IMR-90 (cell line): Measurements from ENCODE around the gene AKR1C4. TPM values are rescaled to one million over a fixed set of nuclear protein-coding genes. Genes with fewer than 3 reads are reported as not detected.

Experiments
- ATAC-seq: fragments of 200-7000 bp; cut with Tn5 transposase; 2 replicates; pipeline ENCODE4 v1.9.1; 2020; ENCODE audit warnings: low read depth, mild to moderate bottlenecking, moderate library complexity
- BruUV-seq: library from RNA; stranded (reverse); fragments of 400-500 nt; replicated peaks from 2 replicates; lab custom pipeline; 2021; lab: Mats Ljungman, UMichigan
- CTCF ChIA-PET: fragments of 300-600 bp; formaldehyde crosslinking; extraction: SDS; loops from one replicate; lab custom pipeline; 2021; ENCODE audit warnings: antibody characterized with exemption; lab: Yijun Ruan, JAX
- POLR2A ChIA-PET: fragments of 300-600 bp; sonication (Branson Sonifier 250); formaldehyde crosslinking; loops from one replicate; lab custom pipeline; 2022; ENCODE audit warnings: antibody characterized with exemption; ENCODE audit not compliant: unreplicated experiment; lab: Charles Lee
- DNase-seq: peaks from one replicate; pipeline ENCODE4 v3.0.0; 2013
- H2AFZ ChIP-seq: replicated peaks from 2 replicates; pipeline ENCODE3; 2013; ENCODE audit warnings: low read length, mild to moderate bottlenecking; ENCODE audit not compliant: poor library complexity
- H2AK5ac ChIP-seq: 2 replicates; pipeline ENCODE4 v1.6.1; 2013; ENCODE audit warnings: low read depth, low read length, inconsistent platforms
- H2AK9ac ChIP-seq: replicated peaks from 2 replicates; pipeline ENCODE3; 2013; ENCODE audit warnings: mild to moderate bottlenecking, low read depth, low read length, moderate library complexity; ENCODE audit not compliant: poor library complexity
- H2BK120ac ChIP-seq: 2 replicates; pipeline ENCODE4 v1.6.1; 2013; ENCODE audit warnings: low read depth, low read length, inconsistent platforms
- H2BK15ac ChIP-seq: 3 replicates; pipeline ENCODE4 v1.6.1; 2013; ENCODE audit warnings: low read depth, low read length, inconsistent platforms
- H2BK20ac ChIP-seq: 2 replicates; pipeline ENCODE4 v1.6.1; 2013; ENCODE audit warnings: low read depth, mild to moderate bottlenecking, inconsistent platforms, low read length, moderate library complexity
- H2BK5ac ChIP-seq: 2 replicates; pipeline ENCODE4 v1.6.1; 2013; ENCODE audit warnings: mild to moderate bottlenecking, low read depth, low read length, inconsistent platforms; ENCODE audit not compliant: poor library complexity, severe bottlenecking
- H3K14ac ChIP-seq: replicated peaks from 2 replicates; pipeline ENCODE4 v1.6.1; 2013; ENCODE audit warnings: low read depth, low read length, inconsistent platforms
- H3K18ac ChIP-seq: 2 replicates; pipeline ENCODE4 v1.6.1; 2013; ENCODE audit warnings: low read depth, low read length, control low read depth
- H3K23ac ChIP-seq: 2 replicates; pipeline ENCODE4 v1.6.1; 2013; ENCODE audit warnings: low read depth, low read length, inconsistent platforms
- H3K27ac ChIP-seq: 2 replicates; pipeline ENCODE4 v1.5.1; 2013; ENCODE audit warnings: mild to moderate bottlenecking, control low read depth, low read length; ENCODE audit not compliant: insufficient read depth
- H3K27me3 ChIP-seq: 2 replicates; pipeline ENCODE4 v1.6.1; 2013; ENCODE audit warnings: low read length; ENCODE audit not compliant: control insufficient read depth, insufficient read depth
- H3K36me3 ChIP-seq: 2 replicates; pipeline ENCODE4 v1.6.1; 2013; ENCODE audit warnings: low read length, mixed read lengths; ENCODE audit not compliant: control insufficient read depth, insufficient read depth
- H3K4ac ChIP-seq: 2 replicates; pipeline ENCODE4 v1.6.1; 2013; ENCODE audit warnings: low read depth, low read length, inconsistent platforms
- H3K4me1 ChIP-seq: 2 replicates; pipeline ENCODE4 v1.6.1; 2013; ENCODE audit warnings: low read length, mixed read lengths; ENCODE audit not compliant: control insufficient read depth, insufficient read depth
- H3K4me2 ChIP-seq: 2 replicates; pipeline ENCODE4 v1.6.1; 2013; ENCODE audit warnings: low read depth, mild to moderate bottlenecking, control low read depth, low read length, moderate library complexity
- H3K4me3 ChIP-seq: 2 replicates; pipeline ENCODE4 v1.5.1; 2013; ENCODE audit warnings: low read depth, mild to moderate bottlenecking, control low read depth, low read length, moderate library complexity; ENCODE audit not compliant: insufficient read depth
- H3K56ac ChIP-seq: 2 replicates; pipeline ENCODE4 v1.6.1; 2013; ENCODE audit warnings: low read length, inconsistent platforms; ENCODE audit not compliant: insufficient read depth; ENCODE audit errors: extremely low read depth
- H3K79me1 ChIP-seq, 2 experiments: 2 replicates each; pipeline ENCODE4 v1.6.1; 2013; ENCODE audit warnings: low read length in 2 of 2, inconsistent platforms in 1 of 2, low read depth in 1 of 2
- H3K9ac ChIP-seq: 2 replicates; pipeline ENCODE4 v1.6.1; 2013; ENCODE audit warnings: low read depth, low read length, control low read depth
- H3K9me1 ChIP-seq: 2 replicates; pipeline ENCODE4 v1.6.1; 2013; ENCODE audit warnings: low read length, inconsistent platforms; ENCODE audit not compliant: insufficient read depth
- H3K9me3 ChIP-seq: 2 replicates; pipeline ENCODE4 v1.6.1; 2013; ENCODE audit warnings: low read length; ENCODE audit not compliant: control insufficient read depth, insufficient read depth
- H4K20me1 ChIP-seq: 2 replicates; pipeline ENCODE4 v1.6.1; 2013; ENCODE audit warnings: low read length, inconsistent platforms; ENCODE audit not compliant: insufficient read depth
- H4K5ac ChIP-seq: 2 replicates; pipeline ENCODE4 v1.6.1; 2013; ENCODE audit warnings: mild to moderate bottlenecking, low read depth, low read length, control low read depth
- H4K8ac ChIP-seq, 2 experiments: 2 replicates each; pipeline ENCODE4 v1.6.1; 2013; ENCODE audit warnings: low read depth in 2 of 2, low read length in 2 of 2, control low read depth in 1 of 2, inconsistent platforms in 1 of 2
- H4K91ac ChIP-seq: 2 replicates; pipeline ENCODE4 v1.6.1; 2013; ENCODE audit warnings: low read depth, low read length, inconsistent platforms; ENCODE audit not compliant: insufficient read depth
- CHD1 ChIP-seq: IDR thresholded peaks from 2 replicates; pipeline ENCODE4 v1.6.1; 2012; ENCODE audit warnings: low read depth, low read length, improper control_type of control experiment
- MAZ ChIP-seq: IDR thresholded peaks from 2 replicates; pipeline ENCODE4 v1.6.1; 2012; ENCODE audit warnings: low read depth, mild to moderate bottlenecking, low read length, improper control_type of control experiment, moderate library complexity, borderline replicate concordance
- RAD21 ChIP-seq: IDR thresholded peaks from 2 replicates; pipeline ENCODE4 v1.6.1; 2012; ENCODE audit warnings: low read length, improper control_type of control experiment
- RCOR1 ChIP-seq: IDR thresholded peaks from 2 replicates; pipeline ENCODE4 v1.6.1; 2012; ENCODE audit warnings: mild to moderate bottlenecking, low read length, improper control_type of control experiment; ENCODE audit not compliant: insufficient replicate concordance
- USF2 ChIP-seq: fragments of 150-350 bp; IDR thresholded peaks from 2 replicates; pipeline ENCODE4 v1.6.1; 2017; ENCODE audit warnings: mild to moderate bottlenecking, antibody characterized with exemption, low read length, low read depth
- WGBS, 2 experiments: methylation state at CpG; one replicate each; pipeline versions ENCODE4 v1.1.5 to v1.1.7; 2013; ENCODE audit warnings: missing lambda C conversion rate in 2 of 2; ENCODE audit not compliant: insufficient read length in 1 of 2; ENCODE audit errors: extremely low coverage in 2 of 2; 5-methylcytosine and 5-hydroxymethylcytosine counted together
- dilution Hi-C: fragments of 300-500 bp; cut with HindIII; formaldehyde crosslinking; loops from one replicate; pipeline ENCODE4 v1.14.3; 2018; ENCODE audit warnings: low sequenced_read_pairs; ENCODE audit not compliant: unreplicated experiment
- in situ Hi-C: fragments of 300-500 bp; cut with MboI; formaldehyde crosslinking; loops from 3 replicates; pipeline ENCODE4 v1.14.3; 2019; ENCODE audit warnings: low sequenced_read_pairs, inconsistent platforms, mixed read lengths
- intact Hi-C: fragments of 100-400 bp; cut with micrococcal nuclease; formaldehyde crosslinking; loops from 2 replicates; pipeline ENCODE4 v1.10.0; 2022
- polyA plus RNA-seq, 3 experiments: library from polyadenylated mRNA; depleted of rRNA; stranded (reverse); fragments of >200 nt; gene quantifications; 2 replicates each; pipeline ENCODE4 v1.2.3, GENCODE V29; 2012; ENCODE audit warnings: low replicate concordance in 1 of 3
- total RNA-seq: library from RNA; depleted of rRNA; stranded (reverse); fragments of >200 nt; gene quantifications from 2 replicates; pipeline ENCODE4 v1.2.3, GENCODE V29; 2012

The AKR1C4 gene
- total and polyA plus RNA-seq, 2 of the 4 experiments (the other 2 are of a cell fraction): not detected

GRCh38 chr10:5266804-5267203, 70.2 kb downstream of the AKR1C4 start:
- Histone ChIP-seq H3K23ac (no peak overlapping the region), H2AK9ac (no peak overlapping the region), H3K56ac (no peak overlapping the region), H4K20me1 (no peaks in the 10 kb centered on the region), H3K4me2 (no peak overlapping the region), H3K36me3 (no peaks in the 10 kb centered on the region), H2AK5ac (no peak overlapping the region), H3K79me1 (no peaks in the 10 kb centered on the region), H4K91ac (no peak overlapping the region), H3K27ac (no peak overlapping the region), H3K9ac (no peak overlapping the region), H2BK5ac (no peak overlapping the region), H4K8ac (no peak overlapping the region), H2BK120ac (no peak overlapping the region), H2AFZ (no peak overlapping the region), H3K9me1 (no peaks in the 10 kb centered on the region), H3K4me3 (no peak overlapping the region), H3K4ac (no peak overlapping the region), H3K27me3 (no peaks in the 10 kb centered on the region), H4K5ac (no peak overlapping the region), H3K9me3 (no peaks in the 10 kb centered on the region), H3K4me1 (no peaks in the 10 kb centered on the region), H2BK15ac (no peak overlapping the region), H3K18ac (no peak overlapping the region), H3K14ac (no peak overlapping the region), H2BK20ac (no peak overlapping the region)
- DNase-seq (no peak), ATAC-seq (no peak)
- intact Hi-C loops (no loop called here), dilution Hi-C loops (no loop called here), in situ Hi-C loops (no loop called here)
- TF ChIP-seq RAD21: no peak
- TF ChIP-seq CHD1: no peak
- no peak for TF ChIP-seq USF2
- no peak for TF ChIP-seq MAZ
- TF ChIP-seq RCOR1: no peak
- no TSS peak for BruUV-seq
- ChIA-PET CTCF (no interaction called here), POLR2A (no interaction called here)
- no CpG with 5 or more reads among the region's 1 CpG for WGBS, 2 experiments
